Adrenal gland (tissue), 5 donors: ENCODE data around the gene TUBA3D.
"Not testable (repeated sequence)": the region's sequence is repeated elsewhere in the genome, so short reads cannot be mapped to it uniquely, and the experiment has no call there.

Source experiments
- CTCF ChIP-seq, 6 experiments: fragments of 450-650 bp in 4 of 6; fragments of 200-600 bp in 2 of 6; sonication (generic) in 1 of 6; IDR thresholded peaks; 1 replicate in 5 of 6; 2 replicates in 1 of 6; pipeline versions ENCODE4 v1.5.1 to v1.8.0; 2016 to 2021; ENCODE audit warnings: antibody characterized with exemption in 6 of 6, mild to moderate bottlenecking in 2 of 6, moderate library complexity in 1 of 6
- POLR2A ChIP-seq, 2 donors: fragments of 450-650 bp; IDR thresholded peaks; one replicate each; pipeline ENCODE4 v1.6.1; 2017; ENCODE audit warnings: antibody characterized with exemption in 2 of 2, mild to moderate bottlenecking in 2 of 2, moderate library complexity in 1 of 2
- donor health status: DM: no; HTN: no; CAD: no.

- TF ChIP-seq CTCF, POLR2A (IDR thresholded peaks at IDR 0.05): not testable (repeated sequence)
Measured at GRCh38 chr2:131447981-131448380, 27.9 kb upstream of the TUBA3D start.
